Epithelial cell of esophagus (primary cell): Measurements from ENCODE around the gene COA3.

Experiments
- DNase-seq: peaks from one replicate; pipeline ENCODE4 v3.0.0; 2010; ENCODE audit warnings: low read depth
- H3K4me3 ChIP-seq: 2 replicates; pipeline ENCODE4 v1.5.1; 2011; ENCODE audit warnings: mild to moderate bottlenecking, low read length, control low read depth
- TF ChIP-seq, protein P1 (sequence below): IDR thresholded peaks from 2 replicates; pipeline ENCODE4 v1.5.1; 2011; ENCODE audit warnings: low read depth, mild to moderate bottlenecking, low read length, control low read depth, inconsistent platforms; ENCODE audit not compliant: insufficient read depth; ENCODE audit errors: missing control alignments

COA3 gene

DNA sequence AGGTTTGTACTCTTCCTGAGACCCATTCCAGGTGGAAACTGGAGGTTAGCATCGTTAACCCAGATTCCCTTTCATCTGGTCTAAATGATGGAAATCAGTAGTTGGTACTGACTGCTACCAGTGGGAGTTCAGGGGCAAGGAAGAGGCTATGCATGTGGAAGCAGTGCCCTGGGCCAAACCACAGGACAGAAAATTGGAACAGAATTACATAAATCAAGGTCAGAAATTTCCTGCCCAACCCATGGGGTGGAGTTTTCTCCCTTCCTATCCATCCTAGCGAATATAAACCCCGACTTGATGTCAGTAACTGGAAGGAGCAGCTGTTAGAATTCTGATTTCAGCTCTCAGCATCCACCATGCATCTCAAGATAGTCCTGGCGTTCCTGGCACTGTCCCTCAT lies 45.8 kb upstream of the COA3 start, which contains the start of gene AOC2:
TSS of gene AOC2 (plus strand) at position 310 of the 400 bp plus-strand sequence. CDS start at position 357, 47 bp downstream.
- TF ChIP-seq, protein P1, sequence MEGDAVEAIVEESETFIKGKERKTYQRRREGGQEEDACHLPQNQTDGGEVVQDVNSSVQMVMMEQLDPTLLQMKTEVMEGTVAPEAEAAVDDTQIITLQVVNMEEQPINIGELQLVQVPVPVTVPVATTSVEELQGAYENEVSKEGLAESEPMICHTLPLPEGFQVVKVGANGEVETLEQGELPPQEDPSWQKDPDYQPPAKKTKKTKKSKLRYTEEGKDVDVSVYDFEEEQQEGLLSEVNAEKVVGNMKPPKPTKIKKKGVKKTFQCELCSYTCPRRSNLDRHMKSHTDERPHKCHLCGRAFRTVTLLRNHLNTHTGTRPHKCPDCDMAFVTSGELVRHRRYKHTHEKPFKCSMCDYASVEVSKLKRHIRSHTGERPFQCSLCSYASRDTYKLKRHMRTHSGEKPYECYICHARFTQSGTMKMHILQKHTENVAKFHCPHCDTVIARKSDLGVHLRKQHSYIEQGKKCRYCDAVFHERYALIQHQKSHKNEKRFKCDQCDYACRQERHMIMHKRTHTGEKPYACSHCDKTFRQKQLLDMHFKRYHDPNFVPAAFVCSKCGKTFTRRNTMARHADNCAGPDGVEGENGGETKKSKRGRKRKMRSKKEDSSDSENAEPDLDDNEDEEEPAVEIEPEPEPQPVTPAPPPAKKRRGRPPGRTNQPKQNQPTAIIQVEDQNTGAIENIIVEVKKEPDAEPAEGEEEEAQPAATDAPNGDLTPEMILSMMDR: no peak
- DNase-seq: no peak
- no peak within 1 kb of the TSS for H3K4me3 ChIP-seq

DNA sequence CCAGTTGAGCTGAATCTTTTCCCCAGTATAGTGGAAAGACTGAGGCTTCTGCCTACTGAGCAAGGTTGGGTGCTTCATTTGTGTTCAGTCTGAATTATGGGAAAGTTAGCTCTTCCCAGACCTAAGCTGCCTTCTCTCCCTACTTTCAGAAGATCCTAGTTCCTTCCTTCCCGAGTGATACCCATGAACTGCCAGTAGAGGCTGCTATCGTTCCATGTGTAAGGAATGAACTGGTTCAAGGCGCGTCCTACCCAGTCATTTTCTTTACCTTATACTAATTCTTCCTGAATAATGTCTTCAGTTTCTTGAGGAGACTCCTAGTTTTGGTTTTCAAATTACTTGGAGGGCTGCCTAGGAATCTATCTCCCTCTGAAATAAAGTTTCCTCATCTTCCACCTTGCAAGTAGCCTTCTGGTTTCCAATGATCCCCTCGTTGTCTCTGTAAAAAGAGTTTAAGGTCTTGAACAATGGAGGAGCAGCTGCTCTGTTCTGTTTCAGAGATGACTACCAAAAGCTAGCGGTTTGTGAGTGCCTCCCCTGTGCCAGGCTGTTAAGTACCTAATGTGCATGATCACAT lies 44.9 kb upstream of the COA3 start:
- peak; percentile 75 for DNase-seq
- TF ChIP-seq, protein P1: peak; percentile 100
- H3K4me3 ChIP-seq: no peak overlapping the region

DNA sequence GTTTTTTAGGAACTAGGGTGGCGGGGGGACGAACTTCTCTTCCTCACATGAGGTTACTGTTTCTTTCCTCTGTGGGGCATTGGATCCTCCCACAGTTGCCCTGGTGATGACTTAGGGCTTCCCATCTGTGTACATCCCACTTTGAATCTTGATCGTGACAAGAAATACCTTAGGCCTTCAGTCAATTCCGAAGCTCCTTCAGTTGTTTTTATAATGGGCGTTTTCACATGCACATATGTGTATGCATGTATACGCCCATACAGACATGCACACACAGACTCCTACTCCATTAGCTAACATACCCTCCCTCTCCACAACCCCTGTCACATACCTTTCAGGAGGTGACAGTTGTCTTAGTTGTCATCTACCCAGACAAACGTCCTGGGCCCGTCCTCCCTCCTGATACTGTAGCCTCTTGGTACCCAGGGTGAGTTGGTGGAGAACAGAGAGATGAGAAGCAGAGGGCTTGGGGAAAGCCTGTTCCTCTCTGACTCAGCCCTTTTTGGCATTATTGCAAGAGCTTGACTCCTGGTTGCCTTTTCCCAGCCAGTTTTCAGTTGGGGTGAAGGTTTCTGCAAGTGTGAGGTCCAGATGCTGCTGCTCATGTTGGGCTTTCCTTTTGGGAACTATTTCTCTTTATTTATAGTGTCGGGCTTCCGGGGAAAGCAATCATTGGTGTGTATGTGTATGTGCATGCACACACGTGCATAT lies 43.6 kb upstream of the COA3 start:
- TF ChIP-seq, protein P1: no peak
- H3K4me3 ChIP-seq: no peak overlapping the region
- DNase-seq: no peak

DNA sequence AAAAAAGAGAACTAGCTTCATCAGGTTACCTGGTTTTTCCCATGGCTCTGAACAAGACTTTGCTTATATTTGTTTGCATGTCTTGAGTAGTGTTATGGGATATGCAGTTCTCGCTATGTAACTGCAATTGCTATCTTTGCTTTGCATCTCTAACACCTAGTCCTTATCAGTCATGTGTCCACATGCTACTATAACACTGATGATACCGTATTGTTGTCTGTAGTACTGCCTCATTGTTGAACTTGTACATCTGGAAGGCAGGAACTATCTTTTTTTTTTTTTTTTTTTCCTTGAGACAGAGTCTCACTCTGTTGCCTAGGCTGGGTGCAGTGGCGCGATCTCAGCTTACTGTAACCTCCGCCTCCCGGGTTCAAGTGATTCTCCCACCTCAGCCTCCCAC lies 37.2 kb upstream of the COA3 start:
- no peak overlapping the region for H3K4me3 ChIP-seq
- TF ChIP-seq, protein P1: no peak
- no peak for DNase-seq

DNA sequence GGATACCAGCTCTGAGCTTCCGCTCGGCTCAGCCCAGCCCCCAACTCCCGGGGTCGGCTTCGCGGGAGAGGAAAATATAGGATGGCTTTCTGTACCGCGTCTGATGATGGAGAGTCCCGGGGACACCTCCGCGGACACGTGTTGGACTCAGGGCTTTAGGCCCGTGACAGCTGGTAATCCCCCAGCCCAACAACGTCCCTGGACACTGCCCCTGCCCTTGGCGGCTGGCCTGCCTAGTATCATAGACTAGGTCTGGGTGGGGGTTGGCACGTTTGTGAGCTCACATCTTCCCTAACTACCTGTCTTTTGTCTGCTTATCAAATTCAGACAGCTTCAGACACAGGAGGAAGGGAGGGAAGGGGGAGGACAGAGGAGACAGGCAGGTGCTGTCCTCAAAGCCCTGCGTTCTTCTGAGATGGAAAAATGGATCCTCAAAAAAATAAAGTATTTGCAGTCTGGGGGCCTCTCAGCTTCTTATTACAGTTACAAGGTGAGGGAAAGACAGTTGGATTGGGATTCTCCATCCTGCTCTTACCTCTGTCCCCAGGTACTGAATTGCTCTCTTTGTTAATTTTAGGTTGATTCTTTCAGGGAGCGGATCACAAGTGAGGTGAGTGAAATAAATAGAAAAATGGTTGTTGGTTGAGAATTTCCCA lies 35.4 kb upstream of the COA3 start:
- H3K4me3 ChIP-seq: peak overlapping the region; percentile 97
- TF ChIP-seq, protein P1: no peak
- no peak for DNase-seq

DNA sequence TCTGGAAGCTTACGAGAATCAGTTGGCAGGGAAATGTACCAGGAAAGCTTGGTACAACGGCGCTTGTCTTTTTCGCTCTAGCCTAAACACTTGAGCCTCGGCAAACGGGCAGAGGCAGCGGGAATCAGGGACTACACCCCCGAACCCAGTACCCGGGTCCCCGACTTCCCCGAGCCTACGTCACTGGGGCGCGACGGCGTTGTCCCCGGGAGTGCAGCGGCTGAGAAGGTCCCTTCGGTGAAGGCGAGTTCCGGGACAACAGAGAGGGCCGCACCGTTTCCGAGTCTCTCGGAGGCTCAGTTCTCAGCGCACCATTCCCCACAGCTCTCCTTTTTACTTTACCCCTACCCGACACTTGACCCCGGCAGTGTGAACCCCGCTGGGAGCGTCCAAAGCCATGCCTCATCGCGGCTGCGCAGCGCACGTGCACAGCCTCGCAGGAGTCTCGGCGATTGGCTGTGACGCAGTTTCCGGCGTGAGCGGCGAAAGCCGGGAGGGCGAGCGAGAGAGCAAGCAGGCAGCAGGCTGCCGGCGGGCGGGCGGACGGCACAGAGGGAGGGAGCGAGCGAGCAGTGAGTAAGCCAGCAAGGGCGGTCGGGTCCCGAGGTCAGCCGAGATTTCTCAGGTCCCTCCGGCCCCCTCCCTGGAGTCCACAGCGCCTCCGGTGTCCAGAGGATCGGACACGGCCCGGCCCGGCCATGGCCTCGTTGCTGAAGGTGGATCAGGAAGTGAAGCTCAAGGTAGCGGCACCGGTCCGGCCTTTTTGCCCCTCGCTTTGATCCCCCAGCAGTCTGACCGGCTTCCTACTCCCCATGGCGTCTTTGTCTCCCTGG lies 34.6 kb upstream of the COA3 start, which contains the start of gene PSME3:
TSS of gene PSME3 (plus strand) at position 464 of the 833 bp plus-strand sequence. CDS start at position 699, 235 bp downstream.
- TF ChIP-seq, protein P1: no peak
- H3K4me3 ChIP-seq: peak within 1 kb of the TSS; percentile 97
- peak; percentile 93 for DNase-seq
